ENCODE measurements around the gene ART1. TPM values are rescaled to one million over a fixed set of nuclear protein-coding genes. Genes with fewer than 3 reads are reported as not detected.
"Not testable (repeated sequence)": the region's sequence is repeated elsewhere in the genome, so short reads cannot be mapped to it uniquely, and the experiment has no call there.

The ART1 gene
- total and polyA plus RNA-seq, 4 experiments from 2014 or later = not detected

- intact Hi-C loops (cut with micrococcal nuclease); H3K9me3 ChIP-seq (ENCODE audit: control insufficient read depth in 1 of 2, low read length in 2 of 2); CTCF ChIA-PET (ENCODE audit: partially characterized antibody); H3K36me3 Mint-ChIP-seq; H3K27me3 ChIP-seq (ENCODE audit: insufficient read depth, low read length); H3K36me3 ChIP-seq (ENCODE audit: insufficient read depth, low read length); POLR2A ChIA-PET (ENCODE audit: partially characterized antibody); H3K9me3 Mint-ChIP-seq; DNase-seq; H3K27ac Mint-ChIP-seq; H3K4me3 ChIP-seq (ENCODE audit: low read length in 2 of 2); H3K27ac ChIP-seq (ENCODE audit: low read depth, low read length): not testable (repeated sequence)
- H3K4me1 ChIP-seq (ENCODE audit: insufficient read depth, low read length) = peaks cover 10% of the 10 kb centered on the region
- Mint-ChIP-seq H3K4me3 (peak overlapping the region in 5 of 8 donors; percentile 75 to 91 (median 83)), H3K4me1 (peaks cover 3 to 13% (median 9%) of the 10 kb centered on the region in 4 donors), H3K27me3 (peaks cover 17 to 22% of the 10 kb centered on the region in 2 donors)
Measured at GRCh38 chr11:3643102-3643546, 1.8 kb upstream of the ART1 start.

GRCh38 chr11:3645552-3645951 is 624 bp downstream of the ART1 start:
- Mint-ChIP-seq H3K9me3 (no peaks in the 10 kb centered on the region), H3K36me3 (no peaks in the 10 kb centered on the region), H3K4me3 (no peak overlapping the region), H3K27ac (no peak overlapping the region), H3K27me3 (peaks cover 35 to 38% of the 10 kb centered on the region in 2 donors), H3K4me1 (peaks cover 3 to 13% (median 9%) of the 10 kb centered on the region in 4 donors)
- H3K4me1 ChIP-seq (ENCODE audit: insufficient read depth, low read length) = peaks cover 10% of the 10 kb centered on the region
- ChIA-PET CTCF (ENCODE audit: partially characterized antibody) (no interaction called here), POLR2A (ENCODE audit: partially characterized antibody) (no interaction called here)
- DNase-seq = no peak
- no peaks in the 10 kb centered on the region for H3K9me3 ChIP-seq (ENCODE audit: control insufficient read depth in 1 of 2, low read length in 2 of 2)
- intact Hi-C loops (cut with micrococcal nuclease) = no loop called here
- H3K27me3 ChIP-seq (ENCODE audit: insufficient read depth, low read length) = peaks cover 5% of the 10 kb centered on the region
- no peak overlapping the region for H3K27ac ChIP-seq (ENCODE audit: low read depth, low read length)
- H3K36me3 ChIP-seq (ENCODE audit: insufficient read depth, low read length) = no peaks in the 10 kb centered on the region
- no peak overlapping the region for H3K4me3 ChIP-seq (ENCODE audit: low read length in 2 of 2)

- H3K9me3 Mint-ChIP-seq; H3K4me1 Mint-ChIP-seq; POLR2A ChIA-PET (ENCODE audit: partially characterized antibody); H3K27me3 ChIP-seq (ENCODE audit: insufficient read depth, low read length); H3K4me1 ChIP-seq (ENCODE audit: insufficient read depth, low read length); H3K4me3 Mint-ChIP-seq; H3K9me3 ChIP-seq (ENCODE audit: control insufficient read depth in 1 of 2, low read length in 2 of 2); CTCF ChIA-PET (ENCODE audit: partially characterized antibody); DNase-seq; H3K36me3 ChIP-seq (ENCODE audit: insufficient read depth, low read length); H3K36me3 Mint-ChIP-seq; H3K27ac ChIP-seq (ENCODE audit: low read depth, low read length); H3K4me3 ChIP-seq (ENCODE audit: low read length in 2 of 2); intact Hi-C loops (cut with micrococcal nuclease); H3K27ac Mint-ChIP-seq: not testable (repeated sequence)
- peaks cover 40 to 42% of the 10 kb centered on the region in 2 donors for H3K27me3 Mint-ChIP-seq
Measured at GRCh38 chr11:3648843-3649242, 3.9 kb downstream of the ART1 start.

- H3K9me3 Mint-ChIP-seq; H3K4me3 ChIP-seq (ENCODE audit: low read length in 2 of 2); POLR2A ChIA-PET (ENCODE audit: partially characterized antibody); H3K9me3 ChIP-seq (ENCODE audit: control insufficient read depth in 1 of 2, low read length in 2 of 2); H3K4me1 Mint-ChIP-seq; H3K36me3 Mint-ChIP-seq; H3K27me3 ChIP-seq (ENCODE audit: insufficient read depth, low read length); CTCF ChIA-PET (ENCODE audit: partially characterized antibody); H3K27ac Mint-ChIP-seq; DNase-seq; H3K36me3 ChIP-seq (ENCODE audit: insufficient read depth, low read length); H3K4me1 ChIP-seq (ENCODE audit: insufficient read depth, low read length); H3K27ac ChIP-seq (ENCODE audit: low read depth, low read length); intact Hi-C loops (cut with micrococcal nuclease): not testable (repeated sequence)
- peaks cover 40% of the 10 kb centered on the region in 2 donors for H3K27me3 Mint-ChIP-seq
- H3K4me3 Mint-ChIP-seq = peak overlapping the region in 1 of 8 donors; percentile 30
Measured at GRCh38 chr11:3649374-3649773, 4.4 kb downstream of the ART1 start.

- H3K27ac Mint-ChIP-seq; H3K4me1 ChIP-seq (ENCODE audit: insufficient read depth, low read length); H3K27me3 ChIP-seq (ENCODE audit: insufficient read depth, low read length); H3K27ac ChIP-seq (ENCODE audit: low read depth, low read length); H3K9me3 ChIP-seq (ENCODE audit: control insufficient read depth in 1 of 2, low read length in 2 of 2); H3K36me3 ChIP-seq (ENCODE audit: insufficient read depth, low read length); H3K4me3 Mint-ChIP-seq; H3K4me1 Mint-ChIP-seq; intact Hi-C loops (cut with micrococcal nuclease); DNase-seq; H3K36me3 Mint-ChIP-seq; H3K4me3 ChIP-seq (ENCODE audit: low read length in 2 of 2); H3K9me3 Mint-ChIP-seq; CTCF ChIA-PET (ENCODE audit: partially characterized antibody); POLR2A ChIA-PET (ENCODE audit: partially characterized antibody): not testable (repeated sequence)
- peaks cover 31% of the 10 kb centered on the region in 2 donors for H3K27me3 Mint-ChIP-seq
Measured at GRCh38 chr11:3652514-3652913, 7.6 kb downstream of the ART1 start.

GRCh38 chr11:3655547-3655946 is 10.6 kb downstream of the ART1 start:
- POLR2A ChIA-PET (ENCODE audit: partially characterized antibody) = no interaction called here
- intact Hi-C loops (cut with micrococcal nuclease) = no loop called here
- Mint-ChIP-seq H3K27ac (no peak overlapping the region), H3K9me3 (no peaks in the 10 kb centered on the region), H3K4me1 (peaks cover 0 to 2% (median 0%) of the 10 kb centered on the region in 4 donors), H3K4me3 (no peak overlapping the region), H3K27me3 (peaks cover 13 to 16% of the 10 kb centered on the region in 2 donors), H3K36me3 (no peaks in the 10 kb centered on the region)
- DNase-seq = no peak
- Histone ChIP-seq H3K27ac (ENCODE audit: low read depth, low read length) (no peak overlapping the region), H3K36me3 (ENCODE audit: insufficient read depth, low read length) (no peaks in the 10 kb centered on the region), H3K4me3 (ENCODE audit: low read length in 2 of 2) (no peak overlapping the region), H3K4me1 (ENCODE audit: insufficient read depth, low read length) (no peaks in the 10 kb centered on the region), H3K9me3 (ENCODE audit: control insufficient read depth in 1 of 2, low read length in 2 of 2) (no peaks in the 10 kb centered on the region), H3K27me3 (ENCODE audit: insufficient read depth, low read length) (no peaks in the 10 kb centered on the region)
- CTCF ChIA-PET (ENCODE audit: partially characterized antibody) = no interaction called here

- H3K36me3 Mint-ChIP-seq; H3K9me3 Mint-ChIP-seq; intact Hi-C loops (cut with micrococcal nuclease); H3K36me3 ChIP-seq (ENCODE audit: insufficient read depth, low read length); H3K4me1 ChIP-seq (ENCODE audit: insufficient read depth, low read length); H3K27ac Mint-ChIP-seq; H3K4me3 Mint-ChIP-seq; DNase-seq; H3K4me3 ChIP-seq (ENCODE audit: low read length in 2 of 2); H3K27ac ChIP-seq (ENCODE audit: low read depth, low read length); H3K27me3 Mint-ChIP-seq; H3K27me3 ChIP-seq (ENCODE audit: insufficient read depth, low read length); H3K9me3 ChIP-seq (ENCODE audit: control insufficient read depth in 1 of 2, low read length in 2 of 2); CTCF ChIA-PET (ENCODE audit: partially characterized antibody); POLR2A ChIA-PET (ENCODE audit: partially characterized antibody); H3K4me1 Mint-ChIP-seq: not testable (repeated sequence)
Measured at GRCh38 chr11:3657331-3657730, 12.4 kb downstream of the ART1 start.

GRCh38 chr11:3658252-3658651 is 13.3 kb downstream of the ART1 start:
- CTCF ChIA-PET (ENCODE audit: partially characterized antibody) = no interaction called here
- Histone ChIP-seq H3K4me1 (ENCODE audit: insufficient read depth, low read length) (no peaks in the 10 kb centered on the region), H3K27ac (ENCODE audit: low read depth, low read length) (no peak overlapping the region), H3K36me3 (ENCODE audit: insufficient read depth, low read length) (no peaks in the 10 kb centered on the region), H3K9me3 (ENCODE audit: control insufficient read depth in 1 of 2, low read length in 2 of 2) (no peaks in the 10 kb centered on the region), H3K27me3 (ENCODE audit: insufficient read depth, low read length) (no peaks in the 10 kb centered on the region), H3K4me3 (ENCODE audit: low read length in 2 of 2) (no peak overlapping the region)
- H3K4me3 Mint-ChIP-seq = no peak overlapping the region
- no peaks in the 10 kb centered on the region for H3K9me3 Mint-ChIP-seq
- intact Hi-C loops (cut with micrococcal nuclease) = no loop called here
- POLR2A ChIA-PET (ENCODE audit: partially characterized antibody) = no interaction called here
- H3K27ac Mint-ChIP-seq = no peak overlapping the region
- H3K4me1 Mint-ChIP-seq = peaks cover 0 to 4% (median 0%) of the 10 kb centered on the region in 4 donors
- DNase-seq = no peak
- no peaks in the 10 kb centered on the region for H3K36me3 Mint-ChIP-seq
- H3K27me3 Mint-ChIP-seq = peaks cover 7% of the 10 kb centered on the region in 2 donors
